Measurements from ENCODE around the gene SMARCA4.
"Not testable (repeated sequence)": the region's sequence is repeated elsewhere in the genome, so short reads cannot be mapped to it uniquely, and the experiment has no call there.

SMARCA4 gene

GRCh38 chr19:10981252-10981895, 20.5 kb downstream of the SMARCA4 start:
- peak; percentile 0 for DNase-seq

DNA sequence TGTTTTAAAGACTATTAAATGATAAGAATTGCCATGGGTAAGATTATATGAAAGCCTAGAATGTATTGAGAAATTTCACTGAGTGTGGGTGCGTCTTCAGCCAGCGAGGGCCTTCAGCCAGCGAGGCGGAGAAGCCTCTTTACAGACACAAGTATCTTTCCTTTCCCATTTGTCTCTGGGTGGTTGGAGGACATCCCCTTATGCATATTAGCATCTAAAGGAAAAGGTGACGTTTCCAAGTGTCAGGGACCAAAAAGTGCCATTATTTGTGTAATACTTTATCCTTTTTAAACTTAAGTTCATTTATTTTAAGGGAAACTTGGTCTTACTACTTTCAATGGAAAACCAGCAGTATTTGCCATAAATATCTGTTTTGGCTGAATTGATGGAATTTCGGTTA, 22.2 kb downstream of the SMARCA4 start:
- no peak for DNase-seq

DNA sequence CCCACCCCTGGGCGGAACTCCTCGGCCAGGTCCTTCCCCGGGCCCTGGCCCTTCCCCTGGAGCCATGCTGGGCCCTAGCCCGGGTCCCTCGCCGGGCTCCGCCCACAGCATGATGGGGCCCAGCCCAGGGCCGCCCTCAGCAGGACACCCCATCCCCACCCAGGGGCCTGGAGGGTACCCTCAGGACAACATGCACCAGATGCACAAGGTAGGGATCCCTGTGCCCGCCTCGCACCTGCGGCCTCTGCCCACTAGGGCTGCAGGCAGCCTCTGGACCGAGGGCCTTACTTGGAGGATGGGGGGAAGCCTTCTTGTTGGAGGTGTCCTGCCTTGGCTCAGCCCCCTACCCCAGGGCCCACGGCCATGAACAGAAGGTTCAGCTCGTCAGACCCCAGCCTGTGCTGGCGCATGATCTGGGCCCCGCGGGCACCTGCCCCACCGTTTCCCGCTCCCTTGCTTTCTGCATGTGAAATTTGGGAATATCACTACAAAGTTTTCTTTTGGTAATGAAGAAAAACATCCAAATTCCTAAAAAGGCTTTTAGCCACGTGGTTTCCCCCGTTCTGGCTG, 23.4 kb downstream of the SMARCA4 start:
- no peak for DNase-seq

DNA sequence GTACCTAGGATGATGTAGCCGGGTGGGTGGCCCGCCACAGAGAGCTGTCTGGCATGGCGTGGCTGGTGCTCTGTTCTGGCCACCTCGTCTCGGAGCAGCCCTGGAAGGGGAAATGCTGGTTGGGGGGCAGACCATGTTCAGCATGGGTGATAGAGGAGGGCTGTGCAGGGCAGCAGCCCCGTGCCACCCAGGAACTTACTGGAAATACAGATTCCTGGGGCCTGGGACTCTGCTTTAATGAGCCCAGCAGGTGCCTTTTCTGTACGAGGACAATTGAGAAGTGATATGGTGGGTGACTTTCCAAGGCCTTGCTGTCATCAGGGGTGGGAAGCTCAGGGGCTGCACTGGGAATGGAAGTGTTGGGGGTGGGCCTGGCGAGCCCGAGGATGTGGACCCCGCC, 24.7 kb downstream of the SMARCA4 start:
- DNase-seq = no peak

DNA sequence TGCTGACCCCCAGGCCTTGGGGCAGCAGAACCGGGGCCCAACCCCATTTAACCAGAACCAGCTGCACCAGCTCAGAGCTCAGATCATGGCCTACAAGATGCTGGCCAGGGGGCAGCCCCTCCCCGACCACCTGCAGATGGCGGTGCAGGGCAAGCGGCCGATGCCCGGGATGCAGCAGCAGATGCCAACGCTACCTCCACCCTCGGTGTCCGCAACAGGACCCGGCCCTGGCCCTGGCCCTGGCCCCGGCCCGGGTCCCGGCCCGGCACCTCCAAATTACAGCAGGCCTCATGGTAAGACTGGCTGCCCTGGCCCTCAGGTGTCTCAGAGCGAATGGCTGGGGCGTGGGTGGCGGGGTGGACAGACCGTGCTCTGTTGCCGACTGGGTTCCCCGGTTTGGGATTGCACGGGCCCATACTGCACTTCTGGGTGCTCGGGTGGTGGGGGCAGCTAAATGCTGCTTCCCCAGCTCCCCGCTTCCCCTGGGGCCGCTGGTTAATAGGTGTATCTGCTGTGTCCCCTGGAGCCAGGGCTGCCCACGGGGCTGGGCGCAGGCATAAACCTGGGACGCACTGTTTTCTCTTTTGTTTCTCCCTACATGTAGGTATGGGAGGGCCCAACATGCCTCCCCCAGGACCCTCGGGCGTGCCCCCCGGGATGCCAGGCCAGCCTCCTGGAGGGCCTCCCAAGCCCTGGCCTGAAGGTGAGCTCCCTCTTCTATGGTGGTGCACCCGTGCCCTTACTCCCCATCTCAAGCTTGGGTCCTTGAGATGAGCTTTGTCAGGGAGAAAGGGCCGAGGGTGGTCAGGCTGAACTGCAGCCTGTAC, 25.7 kb downstream of the SMARCA4 start:
- no peak for DNase-seq

DNA sequence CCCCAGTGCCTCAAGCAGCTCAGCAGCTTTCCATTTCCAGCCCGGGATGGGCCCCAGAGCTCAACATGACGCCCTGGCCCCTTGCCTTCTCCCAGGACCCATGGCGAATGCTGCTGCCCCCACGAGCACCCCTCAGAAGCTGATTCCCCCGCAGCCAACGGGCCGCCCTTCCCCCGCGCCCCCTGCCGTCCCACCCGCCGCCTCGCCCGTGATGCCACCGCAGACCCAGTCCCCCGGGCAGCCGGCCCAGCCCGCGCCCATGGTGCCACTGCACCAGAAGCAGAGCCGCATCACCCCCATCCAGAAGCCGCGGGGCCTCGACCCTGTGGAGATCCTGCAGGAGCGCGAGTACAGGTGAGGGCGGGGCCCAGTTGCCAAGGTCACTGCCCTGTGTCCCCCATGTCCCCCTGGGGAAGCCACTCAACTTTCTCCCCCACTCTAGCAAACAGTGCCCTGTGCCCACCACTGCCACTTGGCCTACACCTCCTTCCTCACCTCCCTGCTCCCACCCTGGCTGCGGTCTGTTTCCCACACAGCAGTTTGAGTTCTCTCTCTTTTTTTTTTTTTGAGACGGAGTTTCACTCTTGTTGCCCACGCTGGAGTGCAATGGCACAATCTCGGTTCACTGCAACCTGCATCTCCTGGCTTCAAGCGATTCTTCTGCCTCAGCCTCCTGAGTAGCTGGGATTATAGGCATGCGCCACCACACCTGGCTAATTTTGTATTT, 26.9 kb downstream of the SMARCA4 start:
- DNase-seq = no peak

- DNase-seq = no peak
These were observed 27.6 kb downstream of the SMARCA4 start for GRCh38 chr19:10988380-10988779.

GRCh38 chr19:10988921-10989320, 28.1 kb downstream of the SMARCA4 start:
- no peak for DNase-seq

DNA sequence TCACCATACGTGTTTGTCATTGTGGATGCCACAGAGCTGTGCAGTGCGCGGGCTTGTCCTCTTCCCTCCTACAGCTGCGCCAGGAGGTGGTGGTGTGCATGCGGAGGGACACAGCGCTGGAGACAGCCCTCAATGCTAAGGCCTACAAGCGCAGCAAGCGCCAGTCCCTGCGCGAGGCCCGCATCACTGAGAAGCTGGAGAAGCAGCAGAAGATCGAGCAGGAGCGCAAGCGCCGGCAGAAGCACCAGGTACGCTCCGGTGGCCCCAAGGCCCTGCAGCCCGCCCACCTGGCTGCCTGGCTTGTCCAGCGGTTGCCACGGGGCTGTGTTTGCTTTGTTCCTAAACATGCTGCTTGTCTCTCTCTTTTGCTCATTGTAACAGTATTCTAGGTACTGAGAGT, 30.2 kb downstream of the SMARCA4 start:
- DNase-seq = no peak

DNA sequence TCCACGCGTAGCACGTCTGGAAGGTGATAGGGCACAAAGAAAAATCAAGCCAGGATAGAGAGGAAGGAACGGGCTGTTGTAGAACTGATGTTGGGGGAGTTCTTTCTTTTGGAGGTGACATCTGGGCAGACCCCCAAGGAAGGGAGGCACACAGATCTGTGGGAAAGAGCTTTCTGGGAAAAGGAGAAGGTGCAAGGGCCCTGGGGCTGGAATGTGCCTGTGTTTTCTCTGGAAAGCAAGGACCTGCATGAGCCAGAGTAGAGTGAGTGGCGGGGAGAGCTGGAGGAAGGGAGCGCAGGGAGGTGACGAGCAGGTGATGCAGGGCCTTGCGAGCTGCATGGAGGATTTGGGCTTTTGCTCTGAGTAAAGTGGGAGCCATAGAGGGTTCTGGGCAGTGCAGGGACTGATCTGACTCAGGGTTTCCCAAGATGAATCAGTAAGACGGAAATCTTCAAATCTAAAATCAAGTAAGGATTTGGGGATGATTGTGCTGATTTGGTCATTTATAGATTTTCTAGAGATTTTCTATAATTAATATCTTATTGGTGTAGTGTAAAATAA, 30.8 kb downstream of the SMARCA4 start:
- no peak for DNase-seq

DNA sequence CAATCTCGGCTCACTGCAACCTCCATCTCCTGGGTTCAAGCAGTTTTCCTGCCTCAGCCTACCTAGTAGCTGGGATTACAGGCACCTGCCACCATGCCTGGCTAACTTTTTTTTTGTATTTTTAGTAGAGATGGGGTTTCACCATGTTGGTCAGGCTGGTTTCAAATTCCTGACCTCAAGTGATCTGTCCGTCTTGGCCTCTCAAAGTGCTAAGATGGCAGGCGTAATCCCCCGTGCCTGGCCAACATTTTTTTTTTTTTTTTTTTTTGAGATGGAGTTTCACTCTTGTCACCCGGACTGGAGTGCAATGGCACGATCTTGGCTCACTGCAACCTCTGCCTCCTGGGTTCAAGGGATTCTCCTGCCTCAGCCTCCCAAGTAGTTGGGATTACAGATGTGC, 31.3 kb downstream of the SMARCA4 start:
- not testable (repeated sequence) for DNase-seq

GRCh38 chr19:10995926-10996600, 35.2 kb downstream of the SMARCA4 start:
- no peak for DNase-seq

GRCh38 chr19:10998045-10998533, 37.3 kb downstream of the SMARCA4 start:
- no peak for DNase-seq

GRCh38 chr19:10998666-10999065, 37.8 kb downstream of the SMARCA4 start:
- no peak for DNase-seq

DNA sequence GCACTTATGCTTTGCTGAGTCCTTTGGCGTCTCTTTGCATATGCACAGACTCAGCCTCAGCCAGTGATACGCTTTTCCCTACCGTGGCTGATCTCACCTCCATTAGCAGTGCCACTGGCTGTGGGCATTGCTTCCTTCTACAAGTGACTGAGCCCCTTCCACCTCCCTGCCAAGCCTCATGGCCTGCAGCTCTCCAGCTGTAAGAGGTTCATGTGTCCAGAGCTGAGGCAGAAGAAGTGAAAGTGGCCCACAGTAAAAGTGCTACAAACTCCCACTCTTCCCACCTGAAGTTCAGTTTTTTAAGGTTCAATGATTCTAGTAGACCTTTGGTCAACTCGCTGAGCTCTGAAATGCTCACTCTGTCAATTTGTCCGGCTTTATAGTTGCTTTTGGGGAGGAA, 44.7 kb downstream of the SMARCA4 start:
- DNase-seq = no peak

DNA sequence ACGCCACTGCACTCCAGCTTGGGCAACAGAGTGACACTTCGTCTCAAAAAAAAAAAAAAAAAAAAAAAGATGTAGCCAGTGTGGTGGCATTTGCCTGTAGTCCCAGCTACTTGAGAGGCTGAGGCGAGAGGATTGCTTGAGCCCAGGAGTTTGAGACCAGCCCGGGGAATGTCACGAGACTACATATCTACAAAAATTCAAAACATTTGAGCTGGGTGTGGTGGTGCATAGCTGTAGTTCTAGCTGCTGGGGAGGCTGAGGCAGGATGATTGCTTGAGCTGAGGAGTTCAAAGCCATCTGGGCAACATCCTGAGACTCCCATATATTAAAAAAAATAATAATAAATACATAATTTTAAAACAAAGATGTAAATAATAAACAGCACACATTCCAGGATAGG, 46.6 kb downstream of the SMARCA4 start:
- no peak for DNase-seq

GRCh38 chr19:11007962-11008532, 47.2 kb downstream of the SMARCA4 start:
- no peak for DNase-seq

DNA sequence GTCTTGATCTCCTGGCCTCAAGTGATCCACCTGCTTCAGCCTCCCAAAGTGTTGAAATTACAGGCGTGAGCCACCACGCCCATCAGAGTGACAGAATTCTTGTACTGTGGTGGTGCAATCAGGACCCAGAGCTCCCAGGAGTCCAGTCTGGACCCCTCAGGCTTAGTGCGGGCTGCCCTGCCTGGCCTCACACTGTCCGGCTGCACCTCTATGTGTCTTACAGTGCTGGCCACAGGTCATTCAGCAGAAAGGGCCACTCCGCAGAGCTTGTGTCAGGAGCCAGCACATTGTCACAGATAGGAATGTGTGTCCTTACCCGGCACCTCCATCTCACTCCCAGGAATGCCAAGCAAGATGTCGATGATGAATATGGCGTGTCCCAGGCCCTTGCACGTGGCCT, 49.2 kb downstream of the SMARCA4 start:
- DNase-seq = no peak

DNA sequence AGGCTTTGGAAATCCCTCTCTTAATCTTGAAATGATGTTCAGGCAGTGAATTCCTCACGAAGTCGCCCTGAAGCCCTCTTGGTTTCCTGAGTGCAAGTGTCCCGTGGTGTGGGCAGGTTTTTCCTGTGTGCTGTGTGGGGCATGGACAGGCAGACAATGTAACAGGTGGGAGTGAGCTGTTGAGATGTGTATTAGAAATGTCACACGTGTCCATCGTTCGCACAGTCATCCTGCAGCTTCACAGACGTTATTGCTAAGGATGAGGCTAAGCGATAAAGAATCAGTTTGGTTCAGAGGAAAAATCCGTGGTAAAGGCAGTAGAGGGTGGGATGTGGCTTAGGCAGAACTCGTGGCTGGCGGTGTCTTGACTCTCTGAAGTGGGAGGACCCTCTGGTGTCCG, 51.7 kb downstream of the SMARCA4 start:
- no peak for DNase-seq

DNA sequence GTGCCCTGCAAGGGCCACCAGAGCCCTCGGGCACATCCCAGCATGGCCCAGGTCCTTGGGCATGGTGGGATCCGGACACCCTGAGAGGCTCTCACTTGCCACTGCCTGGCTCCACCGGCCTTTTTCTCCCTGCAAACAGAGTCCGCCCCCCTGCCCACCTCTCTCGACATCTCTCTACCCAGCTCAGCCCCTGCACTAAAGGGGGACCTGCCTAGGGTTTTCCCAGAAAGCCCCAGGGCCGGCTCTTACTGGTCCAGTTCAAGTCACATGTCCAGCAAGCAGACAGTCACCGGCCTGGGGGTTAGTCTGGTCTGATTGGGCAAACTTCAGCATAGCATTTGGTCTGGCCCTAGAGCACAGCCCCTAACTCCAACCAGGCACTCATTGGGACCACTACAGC, 52.9 kb downstream of the SMARCA4 start:
- no peak for DNase-seq

DNA sequence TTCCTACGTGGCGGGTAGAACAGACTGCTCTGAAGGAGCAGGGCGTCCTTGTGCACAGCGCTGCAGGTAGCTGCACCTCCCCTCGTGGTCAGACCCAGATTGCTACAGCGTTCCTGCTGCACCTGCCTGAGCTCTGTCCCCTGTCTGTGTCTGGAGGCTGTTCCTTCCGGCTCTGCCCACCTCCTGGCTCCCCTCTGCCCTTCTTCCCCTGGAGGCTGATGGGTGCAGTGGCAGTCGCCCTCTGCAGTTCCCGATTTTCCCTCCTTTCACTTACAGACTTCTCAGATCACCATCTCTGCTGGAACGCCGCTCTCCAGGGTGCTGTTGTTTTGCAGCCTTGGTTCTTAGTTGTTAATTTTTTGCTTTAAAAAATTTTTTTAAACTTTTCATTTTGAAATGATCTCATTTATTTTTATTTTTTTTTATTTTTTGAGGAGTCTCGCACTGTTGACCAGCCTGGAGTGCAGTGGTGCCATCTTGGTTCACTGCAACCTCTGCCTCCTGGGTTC, 53.6 kb downstream of the SMARCA4 start:
- DNase-seq = no peak

- no peak for DNase-seq
These were observed 55.8 kb downstream of the SMARCA4 start for GRCh38 chr19:11016631-11017030.

Data from NCI-H774 (cell line).